ENCODE data around the gene SLC25A51.
A peak's percentile ranks its signal among the peaks of the same experiment; 100 is the strongest.

SLC25A51 gene

DNA sequence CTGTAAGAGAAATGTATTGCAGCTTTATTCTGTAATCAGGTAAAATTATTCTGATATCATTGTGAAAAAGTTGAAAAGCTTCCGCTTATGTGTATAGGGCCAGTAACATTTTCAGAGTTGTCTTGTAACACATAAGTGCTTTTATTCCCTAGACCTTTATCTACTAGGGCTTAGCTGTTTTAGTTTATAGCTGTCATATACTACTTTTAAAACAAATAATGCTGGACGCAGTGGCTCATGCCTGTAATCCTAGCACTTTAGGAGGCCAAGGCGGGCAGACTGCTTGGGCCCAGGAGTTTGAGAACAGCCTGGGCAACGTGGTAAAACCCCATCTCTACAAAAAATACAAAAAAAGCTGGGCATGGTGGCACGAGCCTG, 33.1 kb downstream of the SLC25A51 start:
- DNase-seq (ENCODE audit: low read depth, low spot score): no peak
- H3K4me3 ChIP-seq (ENCODE audit: low read depth, low read length): no peak overlapping the region
- TF ChIP-seq, protein P1, sequence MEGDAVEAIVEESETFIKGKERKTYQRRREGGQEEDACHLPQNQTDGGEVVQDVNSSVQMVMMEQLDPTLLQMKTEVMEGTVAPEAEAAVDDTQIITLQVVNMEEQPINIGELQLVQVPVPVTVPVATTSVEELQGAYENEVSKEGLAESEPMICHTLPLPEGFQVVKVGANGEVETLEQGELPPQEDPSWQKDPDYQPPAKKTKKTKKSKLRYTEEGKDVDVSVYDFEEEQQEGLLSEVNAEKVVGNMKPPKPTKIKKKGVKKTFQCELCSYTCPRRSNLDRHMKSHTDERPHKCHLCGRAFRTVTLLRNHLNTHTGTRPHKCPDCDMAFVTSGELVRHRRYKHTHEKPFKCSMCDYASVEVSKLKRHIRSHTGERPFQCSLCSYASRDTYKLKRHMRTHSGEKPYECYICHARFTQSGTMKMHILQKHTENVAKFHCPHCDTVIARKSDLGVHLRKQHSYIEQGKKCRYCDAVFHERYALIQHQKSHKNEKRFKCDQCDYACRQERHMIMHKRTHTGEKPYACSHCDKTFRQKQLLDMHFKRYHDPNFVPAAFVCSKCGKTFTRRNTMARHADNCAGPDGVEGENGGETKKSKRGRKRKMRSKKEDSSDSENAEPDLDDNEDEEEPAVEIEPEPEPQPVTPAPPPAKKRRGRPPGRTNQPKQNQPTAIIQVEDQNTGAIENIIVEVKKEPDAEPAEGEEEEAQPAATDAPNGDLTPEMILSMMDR (IDR thresholded peaks at IDR 0.05; ENCODE audit: low read depth, low read length): no peak
- in situ Hi-C loops (cut with HindIII; ENCODE audit: low sequenced_read_pairs): no loop called here

DNA sequence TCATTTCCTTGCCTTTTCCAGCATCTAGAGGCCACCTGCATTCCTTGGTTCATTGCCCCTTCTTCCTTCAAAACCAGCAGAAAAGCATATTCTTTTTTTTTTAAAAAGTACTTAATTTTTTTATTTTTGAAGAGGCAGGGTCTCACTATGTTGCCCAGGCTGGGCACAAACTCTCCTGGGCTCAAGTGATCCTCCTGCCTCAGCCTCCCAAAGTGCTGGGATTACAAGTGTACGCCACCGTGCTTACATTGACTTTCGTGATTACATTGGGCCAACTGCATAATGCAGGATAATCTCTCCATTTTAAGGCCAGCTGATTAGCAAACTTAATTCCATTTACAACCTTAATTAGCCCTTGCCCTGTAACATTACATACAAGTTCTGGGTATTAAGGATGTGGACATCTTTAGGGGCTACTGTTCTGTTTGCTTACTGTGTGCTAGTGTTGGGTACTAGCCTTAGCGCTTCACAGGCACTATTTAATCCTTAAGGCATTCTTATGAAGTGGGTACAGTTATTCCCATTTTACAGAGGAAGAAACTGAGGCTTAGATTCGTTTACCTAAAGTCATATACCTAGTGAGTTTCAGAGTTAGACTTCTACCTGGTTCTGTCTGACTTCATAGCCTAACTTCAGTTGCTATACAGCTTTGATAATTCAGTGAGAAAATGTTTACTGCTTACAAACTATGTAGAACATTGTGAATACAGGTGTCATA, 33.7 kb downstream of the SLC25A51 start:
- TF ChIP-seq, protein P1 (IDR thresholded peaks at IDR 0.05; ENCODE audit: low read depth, low read length): no peak
- DNase-seq (ENCODE audit: low read depth, low spot score): no peak
- no peak overlapping the region for H3K4me3 ChIP-seq (ENCODE audit: low read depth, low read length)
- in situ Hi-C loops (cut with HindIII; ENCODE audit: low sequenced_read_pairs): no loop called here

DNA sequence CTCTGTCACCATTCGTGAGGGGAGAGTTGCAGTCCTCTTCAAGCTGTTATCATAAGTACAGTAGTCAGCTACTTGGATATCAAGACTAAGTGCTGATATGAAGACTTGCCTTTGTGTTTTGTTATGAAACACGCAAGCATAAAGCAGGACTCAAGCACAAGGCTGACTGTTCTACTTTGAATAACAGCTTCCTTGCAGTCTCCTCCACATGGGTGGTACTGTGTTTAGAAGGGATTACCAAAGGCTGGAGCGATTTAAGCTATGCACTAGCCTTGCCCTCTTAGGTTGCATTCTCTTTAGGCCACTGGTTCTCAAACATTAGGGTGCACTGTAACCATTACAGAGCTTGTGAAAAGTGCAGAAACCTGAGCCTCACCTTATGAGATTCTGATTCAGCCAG, 41.4 kb downstream of the SLC25A51 start:
- TF ChIP-seq, protein P1 (IDR thresholded peaks at IDR 0.05; ENCODE audit: low read depth, low read length): no peak
- no peak for DNase-seq (ENCODE audit: low read depth, low spot score)
- in situ Hi-C loops (cut with HindIII; ENCODE audit: low sequenced_read_pairs): no loop called here
- H3K4me3 ChIP-seq (ENCODE audit: low read depth, low read length): no peak overlapping the region

DNA sequence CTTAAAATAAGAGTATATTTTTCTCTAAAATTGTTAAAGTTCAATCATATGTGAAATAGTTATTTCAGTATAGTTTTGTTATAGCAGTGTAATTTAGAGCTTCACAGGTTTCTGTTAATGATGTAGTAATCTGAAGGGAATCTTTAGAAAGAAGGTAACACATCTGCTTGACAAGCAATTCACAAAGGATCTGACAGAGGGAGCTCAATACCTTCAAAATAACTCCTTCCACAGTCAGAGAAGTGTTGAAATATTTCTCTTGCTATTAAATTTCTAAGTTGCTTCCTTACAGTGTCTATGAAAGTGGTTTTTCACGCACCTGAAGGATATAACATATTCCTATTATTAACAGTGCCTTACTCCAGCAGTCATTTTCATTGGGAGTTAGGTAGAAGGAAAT, 44.9 kb downstream of the SLC25A51 start:
- peak; percentile 5 for DNase-seq (ENCODE audit: low read depth, low spot score)
- TF ChIP-seq, protein P1 (IDR thresholded peaks at IDR 0.05; ENCODE audit: low read depth, low read length): peak; percentile 17
- in situ Hi-C loops (cut with HindIII; ENCODE audit: low sequenced_read_pairs): no loop called here
- H3K4me3 ChIP-seq (ENCODE audit: low read depth, low read length): no peak overlapping the region

DNA sequence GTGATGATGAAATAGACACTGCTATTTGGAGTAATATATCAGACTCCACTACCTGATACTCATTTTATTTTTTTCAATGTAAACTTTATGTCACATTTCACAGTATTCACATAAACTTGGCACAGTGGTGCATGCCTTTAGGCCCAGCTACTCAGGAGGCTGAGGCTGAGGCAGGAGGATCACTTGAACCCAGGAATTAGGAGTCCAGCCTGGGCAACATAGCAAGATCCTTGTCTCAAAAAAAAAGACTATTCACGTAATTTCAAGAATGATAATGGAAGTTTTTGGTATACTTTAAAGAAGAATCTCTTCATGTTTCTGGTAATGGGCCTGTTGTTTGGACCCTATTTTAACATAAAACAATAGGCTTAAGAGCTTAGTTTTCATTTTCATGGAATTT, 47.4 kb downstream of the SLC25A51 start:
- in situ Hi-C loops (cut with HindIII; ENCODE audit: low sequenced_read_pairs): no loop called here

DNA sequence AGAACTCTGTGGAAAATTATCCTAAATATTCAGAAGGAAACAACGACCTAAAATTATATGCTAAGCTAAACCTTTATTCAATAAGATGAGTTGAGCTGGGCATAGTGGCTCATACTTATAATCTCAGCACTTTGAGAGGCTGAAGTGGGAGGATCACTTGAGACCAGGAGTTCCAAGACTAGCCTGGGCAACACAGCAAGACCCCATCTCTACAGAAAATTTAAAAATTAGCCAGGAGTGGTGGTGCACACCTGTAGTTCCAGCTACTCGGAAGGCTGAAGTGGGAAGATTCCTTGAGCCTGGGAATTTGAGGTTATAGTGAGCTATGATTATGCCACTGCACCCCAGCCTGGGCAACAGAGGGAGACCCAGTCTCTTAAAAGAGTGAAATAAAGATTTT, 51.7 kb downstream of the SLC25A51 start:
- in situ Hi-C loops (cut with HindIII; ENCODE audit: low sequenced_read_pairs): no loop called here
- H3K4me3 ChIP-seq (ENCODE audit: low read depth, low read length): no peak overlapping the region
- TF ChIP-seq, protein P1 (IDR thresholded peaks at IDR 0.05; ENCODE audit: low read depth, low read length): no peak
- DNase-seq (ENCODE audit: low read depth, low spot score): no peak

More for the DNA sequence above, 47.4 kb downstream of the SLC25A51 start:
- no peak for DNase-seq (ENCODE audit: low read depth, low spot score)
- TF ChIP-seq, protein P1 (IDR thresholded peaks at IDR 0.05; ENCODE audit: low read depth, low read length): no peak
- no peak overlapping the region for H3K4me3 ChIP-seq (ENCODE audit: low read depth, low read length)

Data from astrocyte of the spinal cord (primary cell).